ENCODE measurements around the gene OR4E1.
"Not testable (repeated sequence)": the region's sequence is repeated elsewhere in the genome, so short reads cannot be mapped to it uniquely, and the experiment has no call there.

The OR4E1 gene

GRCh38 chr14:21653331-21653885, 20.2 kb downstream of the OR4E1 start, which contains the start of gene OR4E2:
Gene OR4E2, plus strand, starts transcription at chr14:21653835. Its CDS starts 11,248 bp downstream, at chr14:21665083.
- no peak for DNase-seq (ENCODE audit: low spot score)

DNA sequence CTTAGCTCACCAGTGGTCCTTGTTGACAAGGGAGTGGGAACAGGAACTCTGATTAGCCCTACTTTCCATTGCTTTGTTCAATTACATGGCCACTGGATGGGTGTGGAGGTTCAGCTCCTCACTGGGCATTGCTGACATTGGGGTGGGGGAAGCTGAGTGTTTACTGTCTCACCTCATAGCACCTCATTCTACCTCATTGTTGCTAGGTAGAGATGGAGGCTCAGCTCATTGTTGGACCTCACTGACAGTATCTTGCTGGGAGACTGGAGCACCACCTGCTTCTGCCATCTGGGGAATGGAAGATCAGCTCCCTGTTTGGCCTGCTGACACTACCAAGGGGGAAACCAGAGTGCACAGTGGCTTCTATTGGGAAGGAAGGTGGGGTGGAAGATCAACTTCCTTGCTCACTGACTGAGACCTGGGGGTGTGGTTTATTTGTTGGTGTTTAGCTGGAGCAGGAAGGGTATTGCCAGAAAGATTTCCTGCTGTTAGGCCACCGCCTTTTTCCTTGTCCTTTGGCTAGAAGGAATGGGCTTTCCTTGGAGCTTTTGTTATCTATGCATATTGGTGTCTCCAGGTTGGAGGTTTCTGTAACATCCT, 21.3 kb downstream of the OR4E1 start:
- DNase-seq (ENCODE audit: low spot score), result no peak

GRCh38 chr14:21647380-21647779, 26.2 kb downstream of the OR4E1 start:
- DNase-seq (ENCODE audit: low spot score), result no peak

GRCh38 chr14:21643407-21643806, 30.2 kb downstream of the OR4E1 start:
- DNase-seq (ENCODE audit: low spot score), result no peak

DNA sequence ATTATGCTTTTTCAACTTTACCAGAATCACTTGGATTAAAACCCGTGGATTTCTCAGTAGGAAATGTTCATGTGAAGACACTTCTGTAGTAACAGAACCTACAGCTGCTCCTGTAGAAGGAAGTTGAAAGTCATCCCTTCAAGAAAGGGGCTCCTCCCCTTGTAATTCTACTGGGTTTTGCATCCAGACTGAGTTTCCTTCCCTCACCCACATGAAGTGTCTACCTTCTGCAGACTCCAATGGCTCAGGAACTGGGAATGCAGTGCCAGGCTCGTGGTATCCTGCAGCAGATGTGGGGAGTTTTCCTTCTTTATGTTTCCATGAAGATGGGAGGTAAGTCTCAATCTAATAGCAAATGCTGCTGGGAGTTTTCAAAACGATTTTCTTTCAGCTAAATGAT, 30.9 kb downstream of the OR4E1 start:
- DNase-seq (ENCODE audit: low spot score), result no peak

GRCh38 chr14:21634840-21635239, 38.8 kb downstream of the OR4E1 start, which contains the start of gene OR10G2:
Gene OR10G2, minus strand, starts transcription at chr14:21634940. Its CDS starts 98 bp downstream, at chr14:21634842.
- no peak for DNase-seq (ENCODE audit: low spot score)

DNA sequence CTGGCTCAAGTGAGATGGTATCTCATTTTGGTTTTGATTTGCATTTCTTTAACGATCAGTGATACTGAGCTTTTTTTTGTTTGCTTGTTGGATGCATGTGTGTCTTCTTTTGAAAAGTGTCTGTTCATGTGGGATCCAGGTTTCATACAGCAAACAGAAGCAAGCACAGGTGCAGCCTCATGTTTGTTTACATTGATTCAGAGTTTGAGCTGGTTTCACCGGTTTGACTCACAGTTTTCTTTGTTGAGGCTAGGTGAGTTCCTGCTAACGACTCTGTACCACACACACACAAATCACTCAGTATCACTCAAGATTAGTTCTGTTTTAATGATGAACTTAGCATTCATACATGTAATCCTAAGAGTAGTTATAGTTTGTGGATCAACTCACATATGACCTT, 42.5 kb downstream of the OR4E1 start:
- no peak for DNase-seq (ENCODE audit: low spot score)

DNA sequence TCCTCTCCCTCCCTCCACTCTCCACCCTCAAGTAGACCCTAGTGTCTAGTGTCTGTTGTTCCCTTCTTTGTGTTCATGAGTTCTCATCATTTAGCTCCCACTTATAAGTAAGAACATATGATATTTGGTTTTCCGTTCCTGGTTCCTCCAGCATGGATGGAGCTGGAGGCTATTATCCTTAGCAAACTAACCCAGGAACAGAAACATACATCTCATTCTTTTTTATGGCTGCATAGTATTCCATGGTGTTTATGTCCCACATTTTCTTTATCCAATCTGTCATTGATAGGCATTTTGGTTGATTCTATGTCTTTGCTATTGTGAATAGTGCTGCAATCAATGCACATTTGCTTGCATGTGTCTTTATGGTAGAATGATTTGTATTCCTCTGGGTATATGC, 43.1 kb downstream of the OR4E1 start:
- not testable (repeated sequence) for DNase-seq (ENCODE audit: low spot score)

- no peak for DNase-seq (ENCODE audit: low spot score)
These were observed 47.0 kb downstream of the OR4E1 start for GRCh38 chr14:21626491-21627230.
